NCI-H2081 (cell line): ENCODE results near the gene WASF2.
"Not testable (repeated sequence)": the region's sequence is repeated elsewhere in the genome, so short reads cannot be mapped to it uniquely, and the experiment has no call there.

Source experiments
- DNase-seq, 2 experiments: peaks; one replicate each; lab custom pipeline; 2025; lab: John Stamatoyannopoulos, UW

The WASF2 gene

GRCh38 chr1:27489973-27490741 lies at the start of gene WASF2:
Gene WASF2 (minus strand): TSS chr1:27490167. CDS start chr1:27428890, 61,277 bp downstream.
- DNase-seq = peak; percentile 93 to 96

GRCh38 chr1:27538793-27539192 lies 48.8 kb upstream of the WASF2 start:
- DNase-seq = no peak

- not testable (repeated sequence) for DNase-seq
These were observed 48.3 kb upstream of the WASF2 start for GRCh38 chr1:27538305-27538676.

- peak in 1 of 2 experiments; percentile 58 for DNase-seq
These were observed 46.8 kb upstream of the WASF2 start for GRCh38 chr1:27536767-27537166.

- no peak for DNase-seq
These were observed 46.2 kb upstream of the WASF2 start for GRCh38 chr1:27536010-27536757.

- DNase-seq = no peak
These were observed 45.4 kb upstream of the WASF2 start for GRCh38 chr1:27535386-27535785.

GRCh38 chr1:27531959-27532685 lies 42.2 kb upstream of the WASF2 start:
- DNase-seq = no peak

GRCh38 chr1:27530192-27530591 lies 40.2 kb upstream of the WASF2 start:
- DNase-seq = no peak

GRCh38 chr1:27529704-27530018 lies 39.7 kb upstream of the WASF2 start:
- DNase-seq = peak in 1 of 2 experiments; percentile 48

- peak; percentile 27 to 73 for DNase-seq
These were observed 39.1 kb upstream of the WASF2 start for GRCh38 chr1:27528818-27529703.

GRCh38 chr1:27527890-27528817 lies 38.2 kb upstream of the WASF2 start:
- DNase-seq = peak; percentile 87 to 95

GRCh38 chr1:27527223-27527889 lies 37.4 kb upstream of the WASF2 start:
- DNase-seq = peak; percentile 94 to 98

- peak in 1 of 2 experiments; percentile 49 for DNase-seq
These were observed 36.7 kb upstream of the WASF2 start for GRCh38 chr1:27526569-27527222.

GRCh38 chr1:27525296-27526272 lies 35.6 kb upstream of the WASF2 start:
- peak; percentile 64 to 82 for DNase-seq

GRCh38 chr1:27523337-27524020 lies 33.5 kb upstream of the WASF2 start:
- DNase-seq = no peak

GRCh38 chr1:27522432-27523336 lies 32.7 kb upstream of the WASF2 start:
- DNase-seq = peak; percentile 70 to 86
